HepG2 (cell line): Measurements from ENCODE around the gene BDP1. TPM values are rescaled to one million over a fixed set of nuclear protein-coding genes. Genes with fewer than 3 reads are reported as not detected.
A peak's percentile ranks its signal among the peaks of the same experiment; 100 is the strongest.

Experiments used
- ATF2 ChIP-seq: sonication (generic); formaldehyde crosslinking; IDR thresholded peaks from 2 replicates; pipeline ENCODE4 v1.4.0; 2020; ENCODE audit warnings: missing genetic modification reagents
- CHD4 ChIP-seq: fragments of 200-600 bp; sonication (generic); IDR thresholded peaks from 2 replicates; pipeline ENCODE4 v1.7.0; 2017; ENCODE audit warnings: mild to moderate bottlenecking, low read length, borderline replicate concordance
- ETS1 ChIP-seq: sonication (generic); formaldehyde crosslinking; IDR thresholded peaks from 2 replicates; pipeline ENCODE4 v1.4.0; 2020; ENCODE audit warnings: missing genetic modification reagents
- GPBP1L1 ChIP-seq: sonication (generic); formaldehyde crosslinking; IDR thresholded peaks from 2 replicates; pipeline ENCODE4 v1.5.0; 2020; ENCODE audit warnings: mild to moderate bottlenecking, missing genetic modification reagents
- HCFC1 ChIP-seq: fragments of 150-350 bp; IDR thresholded peaks from 2 replicates; pipeline ENCODE4 v1.6.1; 2014; ENCODE audit warnings: low read depth, low read length
- ISX ChIP-seq: sonication (generic); formaldehyde crosslinking; conservative IDR thresholded peaks from 2 replicates; pipeline ENCODE4 v1.5.0; 2020; ENCODE audit warnings: missing genetic modification reagents
- MTA3 ChIP-seq: sonication (generic); formaldehyde crosslinking; IDR thresholded peaks from 2 replicates; pipeline ENCODE4 v1.4.0; 2020; ENCODE audit warnings: missing genetic modification reagents
- NRL ChIP-seq: sonication (generic); formaldehyde crosslinking; IDR thresholded peaks from 2 replicates; pipeline ENCODE4 v1.5.0; 2020; ENCODE audit warnings: missing genetic modification reagents, mild to moderate bottlenecking, moderate library complexity, borderline replicate concordance
- RBAK ChIP-seq: sonication (generic); formaldehyde crosslinking; IDR thresholded peaks from 2 replicates; pipeline ENCODE4 v1.5.1; 2020; ENCODE audit warnings: mild to moderate bottlenecking, missing genetic modification reagents
- ZBTB44 ChIP-seq: sonication (generic); formaldehyde crosslinking; IDR thresholded peaks from 2 replicates; pipeline ENCODE4 v1.4.0; 2020; ENCODE audit warnings: missing genetic modification reagents
- ZFP36L2 ChIP-seq: sonication (generic); formaldehyde crosslinking; IDR thresholded peaks from 2 replicates; pipeline ENCODE4 v1.4.0; 2020; ENCODE audit warnings: missing genetic modification reagents
- ZNF12 ChIP-seq: sonication (generic); formaldehyde crosslinking; IDR thresholded peaks from 2 replicates; pipeline ENCODE4 v1.5.0; 2020; ENCODE audit warnings: missing genetic modification reagents
- ZNF407 ChIP-seq: sonication (generic); formaldehyde crosslinking; IDR thresholded peaks from one replicate; pipeline ENCODE4 v1.5.1; 2020; ENCODE audit warnings: mild to moderate bottlenecking, missing genetic modification reagents; ENCODE audit errors: not compliant biosample characterization
- ZNF614 ChIP-seq: IDR thresholded peaks from 2 replicates; pipeline ENCODE4 v1.6.1; 2018; ENCODE audit warnings: missing biosample characterization, missing genetic modification reagents, inconsistent platforms, borderline replicate concordance
- polyA plus RNA-seq, 8 experiments: library from polyadenylated mRNA; depleted of rRNA in 3 of 8; stranded (reverse) in 7 of 8; unstranded in 1 of 8; fragments of >200 nt; fragmentation: Illumina TruSeq in 4 of 8; extraction: Trizol in 4 of 8; gene quantifications; 2 replicates each; pipeline versions ENCODE4 v1.2.1 to v1.2.3, GENCODE V29; 2011 to 2016; ENCODE audit warnings: low read depth in 4 of 8, missing spikeins in 1 of 8, mixed read lengths in 1 of 8; ENCODE audit not compliant: insufficient read depth in 1 of 8
- total RNA-seq, 5 experiments: library from RNA; depleted of rRNA; stranded (reverse); fragments of >200 nt; fragmentation: Illumina TruSeq; extraction: Trizol; gene quantifications; 2 replicates each; pipeline ENCODE4 v1.2.3, GENCODE V29; 2016; ENCODE audit warnings: low read depth in 1 of 5

Gene BDP1
- total and polyA plus RNA-seq, 2 of the 13 experiments (the other 11 are each of a cell fraction or from before 2014, with no cell fraction given), result 10.2 to 22.4 TPM

GRCh38 chr5:71586941-71587765, 131.7 kb downstream of the BDP1 start, which contains the start of gene MCCC2 (continued):
- TF ChIP-seq ETS1 (no peak), ZNF614 (CRISPR knock-in tag) (0 out of 2 replicates have a peak, but pooled peaks have one; percentile 31), ATF2 (CRISPR knock-in tag) (0 out of 2 replicates have a peak, but pooled peaks have one; percentile 15), HCFC1 (no peak), GPBP1L1 (CRISPR knock-in tag) (no peak), CHD4 (no peak), ZBTB44 (CRISPR knock-in tag) (peak; percentile 73; the same call in 1 of the 2 replicates), ISX (CRISPR knock-in tag) (no peak), NRL (CRISPR knock-in tag) (peak; percentile 63; the same call in 1 of the 2 replicates), ZNF12 (CRISPR knock-in tag) (peak; percentile 48), ZFP36L2 (CRISPR knock-in tag) (no peak), RBAK (CRISPR knock-in tag) (no peak), MTA3 (CRISPR knock-in tag) (no peak), ZNF407 (CRISPR knock-in tag) (no peak)
